HG02852 (cell line): ENCODE data around the gene CTSA.
"Not testable (repeated sequence)": the region's sequence is repeated elsewhere in the genome, so short reads cannot be mapped to it uniquely, and the experiment has no call there.

Experiments used
- ATAC-seq: cut with Tn5 transposase; IDR thresholded peaks from one replicate; pipeline ENCODE4 v1.9.1; 2021; ENCODE audit warnings: mild to moderate bottlenecking, moderate library complexity; ENCODE audit not compliant: unreplicated experiment

Gene CTSA

GRCh38 chr20:45911486-45912343 lies 20.6 kb downstream of the CTSA start, which contains the start of gene PLTP:
Gene PLTP (minus strand): TSS chr20:45912155. CDS start chr20:45911452, 703 bp downstream.
- no peak for ATAC-seq

- ATAC-seq = no peak
These were observed 21.2 kb downstream of the CTSA start for GRCh38 chr20:45912344-45912682.

GRCh38 chr20:45913116-45913515 lies 22.0 kb downstream of the CTSA start:
- ATAC-seq = no peak

- ATAC-seq = no peak
These were observed 26.6 kb downstream of the CTSA start for GRCh38 chr20:45917790-45918141.

GRCh38 chr20:45918182-45918737 lies 27.1 kb downstream of the CTSA start:
- no peak for ATAC-seq

GRCh38 chr20:45918779-45919537 lies 27.8 kb downstream of the CTSA start:
- ATAC-seq = no peak

- no peak for ATAC-seq
These were observed 28.6 kb downstream of the CTSA start for GRCh38 chr20:45919542-45920399.

GRCh38 chr20:45920462-45921336 lies 29.6 kb downstream of the CTSA start:
- no peak for ATAC-seq

- no peak for ATAC-seq
These were observed 30.4 kb downstream of the CTSA start for GRCh38 chr20:45921337-45922189.

- ATAC-seq = no peak
These were observed 33.5 kb downstream of the CTSA start for GRCh38 chr20:45924391-45925261.

GRCh38 chr20:45925821-45926506 lies 34.8 kb downstream of the CTSA start:
- no peak for ATAC-seq

- no peak for ATAC-seq
These were observed 35.6 kb downstream of the CTSA start for GRCh38 chr20:45926731-45927070.

- ATAC-seq = no peak
These were observed 36.1 kb downstream of the CTSA start for GRCh38 chr20:45927071-45927878.

GRCh38 chr20:45931680-45932079 lies 40.5 kb downstream of the CTSA start:
- not testable (repeated sequence) for ATAC-seq

GRCh38 chr20:45933266-45934045 lies 42.3 kb downstream of the CTSA start:
- no peak for ATAC-seq

GRCh38 chr20:45934046-45934585 lies 43.0 kb downstream of the CTSA start:
- peak; percentile 20 for ATAC-seq
